Measurements from ENCODE around the gene FBXO42. TPM values are rescaled to one million over a fixed set of nuclear protein-coding genes. Genes with fewer than 3 reads are reported as not detected.

Gene FBXO42
- total RNA-seq, 4 donors from 2014 or later, result 22.0 to 52.6 (median 35.3) TPM

DNA sequence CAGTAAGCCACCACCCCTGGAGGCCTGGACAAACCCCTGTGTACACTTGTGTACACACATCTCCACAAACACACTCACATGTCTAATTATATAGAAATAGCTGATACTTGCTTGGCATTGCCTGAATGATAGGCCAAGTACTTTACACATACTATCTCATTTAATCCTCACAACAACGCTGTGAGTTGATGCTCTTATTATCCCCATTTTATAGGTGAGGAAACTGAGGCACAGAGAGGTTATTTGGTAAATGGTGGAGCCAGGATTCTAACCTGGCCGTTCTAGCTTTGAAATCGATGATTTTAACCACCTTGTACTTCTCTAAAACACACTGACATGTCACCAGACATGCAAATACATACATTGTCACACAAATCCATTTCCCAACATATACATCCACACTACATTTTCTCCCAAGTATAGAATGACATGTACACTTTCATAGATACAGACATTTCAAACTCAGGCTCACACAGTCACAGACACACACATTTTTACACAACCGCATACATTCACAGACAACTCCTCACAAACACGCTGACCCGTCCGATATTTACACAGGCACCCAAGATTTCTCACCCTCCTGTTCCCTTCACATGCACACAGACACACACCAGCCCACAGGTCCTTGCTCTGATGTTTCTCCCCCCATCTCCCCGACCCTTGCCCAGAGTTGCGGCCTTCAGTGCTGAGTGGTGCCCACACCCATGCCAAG, 143.0 kb downstream of the FBXO42 start:
- peaks cover 10 to 28% (median 23%) of the 10 kb centered on the region in 4 donors for H3K4me1 ChIP-seq
- H3K36me3 ChIP-seq, result no peaks in the 10 kb centered on the region
- H3K27ac ChIP-seq (replicated peaks in 1 of 4), result no peak overlapping the region
- H3K27me3 ChIP-seq, result no peaks in the 10 kb centered on the region
- no peak for DNase-seq (ENCODE audit: extremely low spot score)
- H3K4me3 ChIP-seq, result peak overlapping the region in 1 of 4 donors; percentile 18
- no peaks in the 10 kb centered on the region for H3K9me3 ChIP-seq
- intact Hi-C loops (cut with DNase I), result loop anchor here (5.0 kb wide), 2 partner anchors 38 to 153 kb away; no protein-coding TSS in a partner anchor
- TF ChIP-seq EP300 (IDR thresholded peaks at IDR 0.05) (no peak), POLR2A (IDR thresholded peaks at IDR 0.05; ENCODE audit: low read depth) (no peak), POLR2AphosphoS5 (IDR thresholded peaks at IDR 0.05) (no peak)
- TF ChIP-seq, protein P1, sequence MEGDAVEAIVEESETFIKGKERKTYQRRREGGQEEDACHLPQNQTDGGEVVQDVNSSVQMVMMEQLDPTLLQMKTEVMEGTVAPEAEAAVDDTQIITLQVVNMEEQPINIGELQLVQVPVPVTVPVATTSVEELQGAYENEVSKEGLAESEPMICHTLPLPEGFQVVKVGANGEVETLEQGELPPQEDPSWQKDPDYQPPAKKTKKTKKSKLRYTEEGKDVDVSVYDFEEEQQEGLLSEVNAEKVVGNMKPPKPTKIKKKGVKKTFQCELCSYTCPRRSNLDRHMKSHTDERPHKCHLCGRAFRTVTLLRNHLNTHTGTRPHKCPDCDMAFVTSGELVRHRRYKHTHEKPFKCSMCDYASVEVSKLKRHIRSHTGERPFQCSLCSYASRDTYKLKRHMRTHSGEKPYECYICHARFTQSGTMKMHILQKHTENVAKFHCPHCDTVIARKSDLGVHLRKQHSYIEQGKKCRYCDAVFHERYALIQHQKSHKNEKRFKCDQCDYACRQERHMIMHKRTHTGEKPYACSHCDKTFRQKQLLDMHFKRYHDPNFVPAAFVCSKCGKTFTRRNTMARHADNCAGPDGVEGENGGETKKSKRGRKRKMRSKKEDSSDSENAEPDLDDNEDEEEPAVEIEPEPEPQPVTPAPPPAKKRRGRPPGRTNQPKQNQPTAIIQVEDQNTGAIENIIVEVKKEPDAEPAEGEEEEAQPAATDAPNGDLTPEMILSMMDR (IDR thresholded peaks at IDR 0.05), result no peak
- WGBS, result 81% methylated on average over 9 of the region's 9 CpGs

- Histone ChIP-seq H3K9me3 (no peaks in the 10 kb centered on the region), H3K27ac (replicated peaks in 1 of 4) (peak overlapping the region in 1 of 4 donors; percentile 90), H3K4me1 (peaks cover 10 to 28% (median 23%) of the 10 kb centered on the region in 4 donors), H3K27me3 (no peaks in the 10 kb centered on the region), H3K36me3 (no peaks in the 10 kb centered on the region), H3K4me3 (no peak overlapping the region)
- intact Hi-C loops (cut with DNase I), result loop anchor here (5.0 kb wide), 2 partner anchors 39 to 154 kb away; no protein-coding TSS in a partner anchor
- 80% methylated on average over 2 of the region's 13 CpGs for WGBS
- DNase-seq (ENCODE audit: extremely low spot score), result no peak
- no peak for TF ChIP-seq POLR2AphosphoS5 (IDR thresholded peaks at IDR 0.05)
- TF ChIP-seq EP300 (IDR thresholded peaks at IDR 0.05), result no peak
- TF ChIP-seq POLR2A (IDR thresholded peaks at IDR 0.05; ENCODE audit: low read depth), result no peak
- TF ChIP-seq, protein P1 (IDR thresholded peaks at IDR 0.05), result no peak
Measured at GRCh38 chr1:16208270-16208987, 143.9 kb downstream of the FBXO42 start.

DNA sequence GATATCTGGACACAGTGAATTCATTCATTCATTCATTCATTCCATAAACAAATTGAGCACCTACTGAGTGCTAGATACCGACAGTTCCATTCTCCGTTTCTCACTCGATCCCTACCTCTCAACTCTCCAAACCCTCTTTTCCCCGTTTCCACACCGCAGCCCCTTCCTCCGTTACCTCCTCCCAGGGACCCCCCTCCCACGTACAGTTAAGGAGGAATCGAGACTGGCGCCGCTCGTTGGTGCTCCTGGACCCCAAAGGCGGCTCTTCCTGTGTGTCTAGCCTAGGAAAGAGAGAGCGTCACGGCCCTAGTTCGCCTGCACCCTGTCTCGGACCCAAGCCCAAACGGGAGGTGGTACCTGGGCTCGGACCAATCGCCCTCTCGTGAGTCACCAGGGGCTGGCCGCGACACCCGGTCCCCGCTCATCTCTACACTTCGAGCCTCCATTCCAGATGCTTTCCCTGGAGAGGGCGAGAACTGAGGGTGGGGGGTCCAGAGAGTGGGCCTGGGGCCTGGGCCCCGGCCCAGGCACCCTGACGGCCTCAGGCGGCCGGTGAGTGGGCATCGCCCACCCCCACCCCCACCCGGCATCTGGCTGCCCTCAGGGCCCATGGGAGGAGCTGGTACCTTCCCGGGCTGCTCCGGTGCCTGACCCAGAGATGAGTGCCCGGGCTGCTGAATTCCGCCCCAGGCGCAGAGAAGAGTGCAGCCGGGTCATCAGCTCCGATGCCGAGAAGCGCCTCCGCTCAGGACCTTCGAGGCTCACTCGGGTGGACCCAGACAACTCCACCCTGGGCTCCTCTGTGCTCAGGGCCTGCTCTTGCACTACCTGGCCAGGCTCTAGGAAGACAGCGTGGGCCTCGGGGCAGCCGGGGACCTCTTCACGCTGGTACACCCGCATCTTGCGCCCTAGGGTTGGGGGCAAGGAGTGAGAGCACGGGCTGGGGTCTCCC, 144.7 kb downstream of the FBXO42 start:
- Histone ChIP-seq H3K9me3 (no peaks in the 10 kb centered on the region), H3K4me1 (peaks cover 10 to 28% (median 23%) of the 10 kb centered on the region in 4 donors), H3K27ac (replicated peaks in 1 of 4) (peak overlapping the region; percentile 80 to 96 (median 92)), H3K27me3 (no peaks in the 10 kb centered on the region), H3K36me3 (peaks cover 0 to 2% (median 0%) of the 10 kb centered on the region in 4 donors), H3K4me3 (peak overlapping the region; percentile 54 to 67 (median 62))
- 47% methylated on average over 18 of the region's 51 CpGs for WGBS
- DNase-seq (ENCODE audit: extremely low spot score), result no peak
- TF ChIP-seq POLR2AphosphoS5 (IDR thresholded peaks at IDR 0.05) (no peak), POLR2A (IDR thresholded peaks at IDR 0.05; ENCODE audit: low read depth) (no peak), EP300 (IDR thresholded peaks at IDR 0.05) (no peak)
- TF ChIP-seq, protein P1 (IDR thresholded peaks at IDR 0.05), result no peak
- intact Hi-C loops (cut with DNase I), result loop anchor here (5.0 kb wide), 2 partner anchors 40 to 155 kb away; no protein-coding TSS in a partner anchor

DNA sequence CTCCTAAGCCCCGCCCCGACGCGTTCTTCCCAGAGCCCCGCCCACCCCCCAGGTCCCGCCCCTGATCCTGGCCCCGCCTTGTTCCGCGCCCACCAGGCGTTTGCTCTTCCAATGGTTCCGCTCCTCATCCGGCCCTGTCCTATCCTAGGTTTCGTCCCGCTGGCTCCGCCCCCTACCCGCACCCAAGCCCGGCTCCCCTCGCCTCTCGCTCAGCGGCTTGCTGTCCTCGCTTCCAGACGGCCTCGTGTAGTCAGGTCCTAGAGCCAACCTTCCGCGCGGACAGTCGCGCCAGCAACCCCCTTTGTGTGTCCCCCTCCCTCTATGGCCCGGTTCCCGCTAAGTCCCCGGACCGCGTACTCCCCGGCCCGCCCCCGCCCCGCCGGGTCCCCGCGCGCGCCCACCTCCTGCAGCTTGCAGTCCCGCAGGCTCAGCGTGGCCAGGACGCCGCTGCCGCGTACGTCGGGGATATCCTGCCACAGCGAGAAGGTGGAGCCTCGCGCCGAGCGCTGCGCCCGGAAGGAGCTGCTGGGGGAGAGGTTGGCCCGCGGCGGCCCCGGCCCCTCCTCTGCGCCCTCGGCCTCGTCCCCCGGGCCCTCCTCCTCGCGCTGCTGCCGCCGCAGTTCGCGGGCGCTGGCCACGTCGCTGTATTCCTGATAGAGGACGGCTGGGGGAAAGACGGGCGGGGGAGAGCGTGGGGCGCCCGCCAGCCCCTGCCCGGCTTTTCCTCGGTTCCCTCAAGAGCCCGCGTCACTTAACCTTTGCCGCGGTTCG, 145.5 kb downstream of the FBXO42 start:
- DNase-seq (ENCODE audit: extremely low spot score), result peak; percentile 98
- under 1% methylated on average over 24 of the region's 87 CpGs for WGBS
- H3K4me3 ChIP-seq, result peak overlapping the region; percentile 54 to 67 (median 62)
- TF ChIP-seq POLR2AphosphoS5 (IDR thresholded peaks at IDR 0.05) (peak; percentile 75 to 93), EP300 (IDR thresholded peaks at IDR 0.05) (no peak), POLR2A (IDR thresholded peaks at IDR 0.05; ENCODE audit: low read depth) (peak; percentile 26)
- peaks cover 10 to 28% (median 23%) of the 10 kb centered on the region in 4 donors for H3K4me1 ChIP-seq
- no peaks in the 10 kb centered on the region for H3K27me3 ChIP-seq
- H3K36me3 ChIP-seq, result peaks cover 0 to 9% (median 4%) of the 10 kb centered on the region in 4 donors
- H3K9me3 ChIP-seq, result no peaks in the 10 kb centered on the region
- intact Hi-C loops (cut with DNase I), result loop anchor here (5.0 kb wide), 2 partner anchors 41 to 156 kb away; no protein-coding TSS in a partner anchor
- peak overlapping the region; percentile 80 to 96 (median 92) for H3K27ac ChIP-seq (replicated peaks in 1 of 4)

All from esophagus muscularis mucosa (tissue), 4 donors.